Measurements from ENCODE around the gene MLF1. TPM values are rescaled to one million over a fixed set of nuclear protein-coding genes. Genes with fewer than 3 reads are reported as not detected.

MLF1 gene
- total RNA-seq, 1 experiment from 2014 or later: 20.4 TPM

DNA sequence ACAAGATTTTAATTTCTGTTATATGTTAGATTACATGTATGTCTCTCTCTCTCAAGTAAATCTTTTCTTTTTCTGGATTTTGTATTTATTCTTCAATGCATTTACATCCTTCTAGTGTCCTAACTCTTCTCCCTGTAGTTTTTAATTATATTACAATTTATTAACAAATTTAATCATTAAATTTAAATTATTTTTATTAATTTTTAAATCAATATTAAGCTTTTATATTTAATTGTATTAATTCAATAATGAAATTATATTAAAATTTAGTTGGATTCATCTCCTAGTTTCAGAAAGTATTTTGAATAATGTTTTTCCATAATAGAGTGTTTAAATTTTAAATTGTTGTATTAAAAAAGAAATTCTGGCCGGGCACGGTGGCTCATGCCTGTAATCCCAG, 29.8 kb downstream of the MLF1 start:
- Histone ChIP-seq H3K27ac (ENCODE audit: insufficient read length, low read depth, low read length) (no peak overlapping the region), H3K4me1 (ENCODE audit: insufficient read depth, low read length) (no peaks in the 10 kb centered on the region), H4K20me1 (ENCODE audit: control insufficient read depth, insufficient read depth, insufficient read length) (no peaks in the 10 kb centered on the region), H2BK15ac (ENCODE audit: low read depth, low read length) (no peak overlapping the region), H2BK5ac (ENCODE audit: insufficient read length, low read length) (no peak overlapping the region), H3K9me3 (ENCODE audit: control insufficient read depth, low read depth, low read length) (no peaks in the 10 kb centered on the region), H3K23ac (ENCODE audit: insufficient read length, low read depth, low read length) (no peak overlapping the region), H2AFZ (ENCODE audit: low read length) (no peak overlapping the region), H3K18ac (ENCODE audit: insufficient read length, low read depth, low read length) (no peak overlapping the region), H3K4ac (ENCODE audit: low read depth, low read length) (no peak overlapping the region), H3K27me3 (ENCODE audit: insufficient read depth, low read length) (no peaks in the 10 kb centered on the region), H3K9ac (ENCODE audit: extremely low read depth, insufficient read length, low read length) (no peak overlapping the region), H2BK20ac (ENCODE audit: low read depth, low read length, poor library complexity, severe bottlenecking) (no peak overlapping the region), H3T11ph (ENCODE audit: low read length) (no peak overlapping the region), H4K8ac (replicated peaks; ENCODE audit: insufficient read length, low read depth, low read length) (no peak overlapping the region), H3K56ac (ENCODE audit: insufficient read length, low read depth, low read length) (no peak overlapping the region), H2AK5ac (ENCODE audit: insufficient read length, low read length) (no peak overlapping the region), H3K14ac (ENCODE audit: insufficient read depth, low read length) (no peak overlapping the region), H2BK12ac (ENCODE audit: insufficient read length, low read depth, low read length) (no peak overlapping the region), H4K5ac (ENCODE audit: insufficient read length, low read depth, low read length) (no peak overlapping the region), H2BK120ac (ENCODE audit: low read depth, low read length, poor library complexity, severe bottlenecking) (no peak overlapping the region), H3K79me2 (ENCODE audit: insufficient read depth, low read length) (no peaks in the 10 kb centered on the region), H4K91ac (ENCODE audit: insufficient read length, low read depth, low read length) (no peak overlapping the region), H3K4me2 (ENCODE audit: insufficient read depth, insufficient read length, low read length) (no peak overlapping the region), H3K23me2 (ENCODE audit: insufficient read length, low read depth, low read length, poor library complexity, severe bottlenecking) (no peaks in the 10 kb centered on the region), H3K79me1 (ENCODE audit: insufficient read depth, low read depth, low read length, poor library complexity, severe bottlenecking) (no peaks in the 10 kb centered on the region)
- Mint-ChIP-seq H3K4me3 (no peak overlapping the region), H3K27ac (no peak overlapping the region), H3K4me1 (0 out of 4 replicates have a peak, but pooled peaks cover 0 to 3% of the 10 kb centered on the region in 2 experiments), H3K36me3 (ENCODE audit: insufficient read depth in 1 of 3, low read depth in 3 of 3) (peaks cover 0 to 3% (median 0%) of the 10 kb centered on the region in 3 experiments; a peak in 1 of 7 replicates), H3K9me3 (no peaks in the 10 kb centered on the region), H3K27me3 (ENCODE audit: low read depth) (no peaks in the 10 kb centered on the region)
- no CpG with 5 or more reads among the region's 2 CpGs for WGBS (ENCODE audit: extremely low coverage, insufficient read length, low lambda C conversion rate)
- no peak for DNase-seq
- TF ChIP-seq CTCF (conservative IDR thresholded peaks at IDR 0.05): no peak
